HG03520 (cell line): ENCODE measurements around the gene TPRG1.

Experiments used
- ATAC-seq: cut with Tn5 transposase; IDR thresholded peaks from one replicate; pipeline ENCODE4 v1.9.1; 2021; ENCODE audit warnings: mild to moderate bottlenecking, moderate library complexity; ENCODE audit not compliant: unreplicated experiment

The TPRG1 gene

GRCh38 chr3:189276444-189277219 is 104.9 kb downstream of the TPRG1 start:
- ATAC-seq = no peak

- no peak for ATAC-seq
These were observed 105.9 kb downstream of the TPRG1 start for GRCh38 chr3:189277711-189278110.

GRCh38 chr3:189278221-189278620 is 106.5 kb downstream of the TPRG1 start:
- no peak for ATAC-seq

GRCh38 chr3:189282189-189282588 is 110.4 kb downstream of the TPRG1 start:
- ATAC-seq = no peak

- no peak for ATAC-seq
These were observed 111.0 kb downstream of the TPRG1 start for GRCh38 chr3:189282741-189283140.

GRCh38 chr3:189286188-189286587 is 114.4 kb downstream of the TPRG1 start:
- ATAC-seq = no peak

GRCh38 chr3:189286916-189287315 is 115.1 kb downstream of the TPRG1 start:
- no peak for ATAC-seq

GRCh38 chr3:189288348-189289235 is 116.8 kb downstream of the TPRG1 start:
- peak; percentile 89 for ATAC-seq

GRCh38 chr3:189289251-189289650 is 117.5 kb downstream of the TPRG1 start:
- ATAC-seq = no peak

- no peak for ATAC-seq
These were observed 121.1 kb downstream of the TPRG1 start for GRCh38 chr3:189292667-189293484.

GRCh38 chr3:189294649-189295048 is 122.9 kb downstream of the TPRG1 start:
- no peak for ATAC-seq

GRCh38 chr3:189295089-189295488 is 123.3 kb downstream of the TPRG1 start:
- no peak for ATAC-seq

GRCh38 chr3:189297932-189298331 is 126.2 kb downstream of the TPRG1 start:
- no peak for ATAC-seq

- ATAC-seq = no peak
These were observed 127.0 kb downstream of the TPRG1 start for GRCh38 chr3:189298469-189299375.

- ATAC-seq = no peak
These were observed 128.6 kb downstream of the TPRG1 start for GRCh38 chr3:189300345-189300744.

- ATAC-seq = no peak
These were observed 129.7 kb downstream of the TPRG1 start for GRCh38 chr3:189301479-189301878.

GRCh38 chr3:189303584-189303983 is 131.8 kb downstream of the TPRG1 start:
- ATAC-seq = no peak

GRCh38 chr3:189304465-189305351 is 132.9 kb downstream of the TPRG1 start:
- ATAC-seq = no peak

- ATAC-seq = peak; percentile 61
These were observed 133.6 kb downstream of the TPRG1 start for GRCh38 chr3:189305412-189305811.
